ENCODE data around the gene MAU2. TPM values are rescaled to one million over a fixed set of nuclear protein-coding genes. Genes with fewer than 3 reads are reported as not detected.

The MAU2 gene
- total RNA-seq, 1 experiment from 2014 or later, result 48.4 TPM

DNA sequence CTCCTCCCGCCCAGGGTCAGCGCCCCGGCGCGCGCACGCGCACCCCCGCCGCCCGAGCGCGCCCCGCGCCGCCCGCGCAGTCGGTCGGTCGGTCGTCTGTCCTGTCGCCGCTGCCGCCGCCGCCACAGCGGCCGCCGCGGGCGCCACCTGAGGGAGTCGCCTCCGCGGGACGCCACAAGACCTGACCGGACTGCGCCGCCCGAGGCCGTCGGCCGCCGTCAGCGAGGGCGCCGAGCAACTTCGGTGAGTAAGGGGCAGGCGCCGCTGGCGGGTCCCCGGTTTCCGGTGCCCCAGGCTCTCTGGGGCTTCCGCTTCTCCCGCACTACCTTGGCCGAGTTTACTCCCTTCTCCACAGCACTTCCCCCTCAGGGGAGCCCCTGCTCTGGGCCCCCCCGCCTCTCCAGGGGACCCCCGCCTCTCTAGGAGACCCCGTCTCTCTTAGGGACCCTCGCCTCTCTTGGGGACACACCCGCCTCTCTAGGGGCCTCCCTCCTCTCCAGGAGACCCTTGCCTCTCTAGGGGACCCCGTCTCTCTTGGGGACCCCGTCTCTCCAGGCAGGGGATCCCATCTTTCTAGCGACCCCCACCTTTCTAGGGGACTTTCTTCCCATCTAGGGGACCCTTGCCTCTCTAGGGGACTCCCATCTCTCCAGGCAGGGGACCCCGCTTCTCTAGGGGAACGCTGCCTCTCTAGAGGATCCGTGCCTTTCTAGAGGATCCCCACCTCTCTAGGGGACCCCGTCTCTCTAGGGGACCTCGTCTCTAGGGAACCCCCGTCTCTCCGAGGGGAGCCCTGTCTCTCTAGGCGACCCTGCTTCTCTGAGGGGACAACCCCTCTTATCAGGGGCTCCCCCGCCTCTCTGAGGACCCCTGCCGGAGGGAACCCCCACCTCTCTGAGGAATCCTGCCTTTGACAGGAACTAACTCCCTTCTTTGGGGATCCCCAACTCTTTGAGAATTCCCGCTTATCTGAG, 65.6 kb downstream of the MAU2 start:
- H3K18ac ChIP-seq (ENCODE audit: insufficient read length, low read depth, low read length), result peak overlapping the region; percentile 23
- peak; percentile 52 for DNase-seq

More for the DNA sequence above, 65.6 kb downstream of the MAU2 start:
- Histone ChIP-seq H3K56ac (ENCODE audit: insufficient read length, low read depth, low read length) (no peak overlapping the region), H2BK12ac (ENCODE audit: insufficient read length, low read depth, low read length) (no peak overlapping the region), H4K91ac (ENCODE audit: insufficient read length, low read depth, low read length) (no peak overlapping the region), H2BK20ac (ENCODE audit: low read depth, low read length, poor library complexity, severe bottlenecking) (no peak overlapping the region), H3K4me2 (ENCODE audit: insufficient read depth, insufficient read length, low read length) (peak overlapping the region; percentile 67), H4K20me1 (ENCODE audit: control insufficient read depth, insufficient read depth, insufficient read length) (no peaks in the 10 kb centered on the region), H3K23me2 (ENCODE audit: insufficient read length, low read depth, low read length, poor library complexity, severe bottlenecking) (peaks cover 10% of the 10 kb centered on the region), H2BK5ac (ENCODE audit: insufficient read length, low read length) (no peak overlapping the region), H2AK5ac (ENCODE audit: insufficient read length, low read length) (no peak overlapping the region), H3K23ac (ENCODE audit: insufficient read length, low read depth, low read length) (no peak overlapping the region), H3K27ac (ENCODE audit: insufficient read length, low read depth, low read length) (no peak overlapping the region), H2BK120ac (ENCODE audit: low read depth, low read length, poor library complexity, severe bottlenecking) (no peak overlapping the region), H4K5ac (ENCODE audit: insufficient read length, low read depth, low read length) (no peak overlapping the region), H4K8ac (replicated peaks; ENCODE audit: insufficient read length, low read depth, low read length) (no peak overlapping the region), H3K79me2 (ENCODE audit: insufficient read depth, low read length) (peaks cover 7% of the 10 kb centered on the region; the same call in 1 of the 2 replicates), H3K9me3 (ENCODE audit: control insufficient read depth, low read depth, low read length) (no peaks in the 10 kb centered on the region), H2BK15ac (ENCODE audit: low read depth, low read length) (no peak overlapping the region), H3T11ph (ENCODE audit: low read length) (no peak overlapping the region), H3K79me1 (ENCODE audit: insufficient read depth, low read depth, low read length, poor library complexity, severe bottlenecking) (peaks cover 5% of the 10 kb centered on the region), H3K4ac (ENCODE audit: low read depth, low read length) (no peak overlapping the region), H3K9ac (ENCODE audit: extremely low read depth, insufficient read length, low read length) (peak overlapping the region; percentile 68), H3K14ac (ENCODE audit: insufficient read depth, low read length) (peak overlapping the region; percentile 68; the same call in 1 of the 2 replicates), H3K27me3 (ENCODE audit: insufficient read depth, low read length) (no peaks in the 10 kb centered on the region), H2AFZ (ENCODE audit: low read length) (no peak overlapping the region), H3K4me1 (ENCODE audit: insufficient read depth, low read length) (no peaks in the 10 kb centered on the region; the same call in 1 of the 2 replicates)
- Mint-ChIP-seq H3K36me3 (ENCODE audit: insufficient read depth in 1 of 3, low read depth in 3 of 3) (peaks cover 0 to 9% (median 3%) of the 10 kb centered on the region in 3 experiments; a peak in 2 of 7 replicates), H3K4me3 (peak overlapping the region; percentile 82 to 90), H3K27ac (peak overlapping the region; percentile 68 to 88 (median 82); a peak in 4 of 7 replicates), H3K27me3 (ENCODE audit: low read depth) (peaks cover 4% of the 10 kb centered on the region; the same call in 1 of the 2 replicates), H3K9me3 (peaks cover 4 to 5% of the 10 kb centered on the region in 2 experiments; a peak in 4 of 5 replicates), H3K4me1 (peaks cover 29% of the 10 kb centered on the region in 2 experiments)
- WGBS (ENCODE audit: extremely low coverage, insufficient read length, low lambda C conversion rate), result no CpG with 5 or more reads among the region's 75 CpGs
- TF ChIP-seq, protein P1, sequence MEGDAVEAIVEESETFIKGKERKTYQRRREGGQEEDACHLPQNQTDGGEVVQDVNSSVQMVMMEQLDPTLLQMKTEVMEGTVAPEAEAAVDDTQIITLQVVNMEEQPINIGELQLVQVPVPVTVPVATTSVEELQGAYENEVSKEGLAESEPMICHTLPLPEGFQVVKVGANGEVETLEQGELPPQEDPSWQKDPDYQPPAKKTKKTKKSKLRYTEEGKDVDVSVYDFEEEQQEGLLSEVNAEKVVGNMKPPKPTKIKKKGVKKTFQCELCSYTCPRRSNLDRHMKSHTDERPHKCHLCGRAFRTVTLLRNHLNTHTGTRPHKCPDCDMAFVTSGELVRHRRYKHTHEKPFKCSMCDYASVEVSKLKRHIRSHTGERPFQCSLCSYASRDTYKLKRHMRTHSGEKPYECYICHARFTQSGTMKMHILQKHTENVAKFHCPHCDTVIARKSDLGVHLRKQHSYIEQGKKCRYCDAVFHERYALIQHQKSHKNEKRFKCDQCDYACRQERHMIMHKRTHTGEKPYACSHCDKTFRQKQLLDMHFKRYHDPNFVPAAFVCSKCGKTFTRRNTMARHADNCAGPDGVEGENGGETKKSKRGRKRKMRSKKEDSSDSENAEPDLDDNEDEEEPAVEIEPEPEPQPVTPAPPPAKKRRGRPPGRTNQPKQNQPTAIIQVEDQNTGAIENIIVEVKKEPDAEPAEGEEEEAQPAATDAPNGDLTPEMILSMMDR (conservative IDR thresholded peaks at IDR 0.05), result no peak

Measured in H9 (cell line).